Astrocyte of the spinal cord (primary cell): ENCODE measurements around the gene GEMIN5.
A peak's percentile ranks its signal among the peaks of the same experiment; 100 is the strongest.

Source experiments
- DNase-seq: peaks from one replicate; pipeline ENCODE4 v3.0.0; 2011; ENCODE audit warnings: low read depth, low spot score
- H3K4me3 ChIP-seq: 2 replicates; pipeline ENCODE4 v1.5.1; 2011; ENCODE audit warnings: low read depth, mild to moderate bottlenecking, low read length, moderate library complexity
- CTCF ChIP-seq: IDR thresholded peaks from 2 replicates; pipeline ENCODE4 v1.5.1; 2012; ENCODE audit warnings: low read depth, mild to moderate bottlenecking, low read length, inconsistent platforms
- in situ Hi-C: cut with HindIII; loops from 2 replicates; pipeline ENCODE4 v1.10.0; 2017; ENCODE audit warnings: low sequenced_read_pairs

The GEMIN5 gene

DNA sequence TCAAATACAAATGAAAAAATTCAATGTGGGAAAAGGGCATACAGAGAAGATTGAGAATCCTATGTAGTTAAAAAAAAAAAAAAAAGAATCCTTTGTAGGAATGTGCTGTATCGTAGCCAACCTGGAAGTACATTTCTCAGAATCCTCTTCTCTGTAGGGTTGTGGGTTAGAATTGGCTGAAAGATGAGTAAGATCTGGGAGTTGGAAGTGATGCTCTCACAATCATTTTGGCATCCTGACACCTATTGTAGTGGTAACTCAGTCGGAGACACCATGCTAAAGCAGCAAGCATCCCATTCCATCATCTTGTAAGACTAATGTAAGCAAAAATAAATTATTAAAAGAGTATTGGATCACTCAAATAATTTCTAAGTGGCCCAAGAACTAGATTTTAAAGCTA lies 33.5 kb upstream of the GEMIN5 start:
- DNase-seq = peak; percentile 9
- H3K4me3 ChIP-seq = no peak overlapping the region
- in situ Hi-C loops = no loop called here
- no peak for TF ChIP-seq CTCF

- no peak for TF ChIP-seq CTCF
- DNase-seq = peak; percentile 35
- H3K4me3 ChIP-seq = no peak overlapping the region
- in situ Hi-C loops = no loop called here
Measured at GRCh38 chr5:154970759-154971158, 32.7 kb upstream of the GEMIN5 start.

GRCh38 chr5:154968953-154969352 lies 30.9 kb upstream of the GEMIN5 start:
- TF ChIP-seq CTCF = no peak
- no peak for DNase-seq
- in situ Hi-C loops = no loop called here
- H3K4me3 ChIP-seq = no peak overlapping the region

GRCh38 chr5:154967421-154968024 lies 29.5 kb upstream of the GEMIN5 start:
- in situ Hi-C loops = no loop called here
- TF ChIP-seq CTCF = peak; percentile 62
- no peak overlapping the region for H3K4me3 ChIP-seq
- peak; percentile 19 for DNase-seq

GRCh38 chr5:154966874-154967273 lies 28.9 kb upstream of the GEMIN5 start:
- in situ Hi-C loops = no loop called here
- no peak overlapping the region for H3K4me3 ChIP-seq
- TF ChIP-seq CTCF = no peak
- no peak for DNase-seq

DNA sequence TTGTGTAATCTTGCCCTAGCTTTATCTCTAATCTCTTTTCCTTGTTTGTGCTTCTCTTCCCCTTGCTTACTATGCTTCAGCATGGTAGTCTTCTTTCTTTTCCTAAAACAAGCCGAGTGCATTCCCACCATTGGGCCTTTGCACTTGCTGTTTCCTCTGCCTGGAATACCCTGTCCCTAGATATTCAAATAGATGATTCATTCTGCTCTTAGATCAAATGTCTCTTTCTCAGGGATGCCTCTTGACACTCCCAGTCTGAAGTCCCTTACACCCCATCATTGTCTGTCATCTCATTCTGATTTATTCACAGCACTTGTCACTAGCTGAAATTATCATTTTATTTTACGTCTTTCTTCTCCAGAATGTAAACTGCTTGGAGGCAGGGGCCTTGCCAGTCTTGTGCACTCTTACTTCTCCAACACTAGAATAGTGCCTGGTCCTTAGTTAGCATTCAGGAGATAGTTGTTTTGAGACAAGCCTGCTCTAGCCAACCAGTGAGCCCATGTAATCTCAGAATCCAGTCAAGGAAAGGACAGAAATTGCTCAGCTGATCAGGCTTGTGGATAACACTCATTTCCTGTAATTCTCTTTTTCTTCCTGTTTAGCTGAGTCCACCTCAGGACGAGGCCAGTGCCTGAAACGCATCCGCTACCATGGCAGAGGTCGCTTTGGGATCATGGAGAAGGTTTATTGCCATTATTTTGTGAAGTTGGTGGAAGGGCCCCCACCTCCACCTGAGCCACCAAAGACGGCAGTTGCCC lies 28.2 kb upstream of the GEMIN5 start:
- no peak for DNase-seq
- in situ Hi-C loops = no loop called here
- no peak for TF ChIP-seq CTCF

More for the DNA sequence above, 28.2 kb upstream of the GEMIN5 start:
- H3K4me3 ChIP-seq = no peak overlapping the region
